ENCODE measurements around the gene MRPS15.

DNA sequence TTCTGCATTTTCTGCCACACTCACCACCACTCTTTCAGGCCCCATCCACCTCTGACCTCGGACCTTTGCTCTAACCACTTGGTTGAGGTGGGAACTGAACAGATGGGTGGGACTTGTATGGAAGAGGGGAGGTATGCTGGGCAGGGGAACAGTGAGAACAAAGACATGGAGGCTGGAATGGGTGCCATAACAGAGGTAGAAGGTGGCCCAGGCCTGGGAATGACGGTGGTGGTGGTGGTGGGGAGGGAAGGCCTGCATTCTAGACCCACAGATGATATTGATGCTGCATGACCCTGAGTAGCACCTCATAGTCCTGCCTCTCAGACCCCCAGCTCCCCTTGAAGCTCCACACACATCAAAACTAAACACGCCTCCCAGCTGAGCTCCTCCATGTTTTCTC, 23.7 kb upstream of the MRPS15 start:
- TF ChIP-seq EZH2 (IDR thresholded peaks at IDR 0.05) (no peak), POLR2AphosphoS5 (IDR thresholded peaks at IDR 0.05; ENCODE audit: borderline replicate concordance, low read depth, low read length) (no peak)

Measured in SK-N-MC (cell line).